Fibroblast of the aortic adventitia (primary cell): ENCODE data around the gene CERS6. TPM values are rescaled to one million over a fixed set of nuclear protein-coding genes. Genes with fewer than 3 reads are reported as not detected.

Experiments
- DNase-seq: peaks from one replicate; pipeline ENCODE4 v3.0.0-alpha.2; 2010; ENCODE audit warnings: low read depth
- H3K4me3 ChIP-seq: 2 replicates; pipeline ENCODE4 v1.5.1; 2011; ENCODE audit warnings: low read depth, mild to moderate bottlenecking, control low read depth, low read length, moderate library complexity
- CTCF ChIP-seq: IDR thresholded peaks from 2 replicates; pipeline ENCODE4 v1.5.1; 2011; ENCODE audit warnings: mild to moderate bottlenecking, low read length, control low read depth, inconsistent platforms; ENCODE audit not compliant: insufficient read depth
- total RNA-seq: library from RNA; depleted of rRNA; stranded (reverse); fragments of >200 nt; gene quantifications from 2 replicates; pipeline ENCODE4 v1.2.3, GENCODE V29; 2012; ENCODE audit warnings: low replicate concordance

The CERS6 gene
- total RNA-seq, 1 donor, result 14.2 TPM

DNA sequence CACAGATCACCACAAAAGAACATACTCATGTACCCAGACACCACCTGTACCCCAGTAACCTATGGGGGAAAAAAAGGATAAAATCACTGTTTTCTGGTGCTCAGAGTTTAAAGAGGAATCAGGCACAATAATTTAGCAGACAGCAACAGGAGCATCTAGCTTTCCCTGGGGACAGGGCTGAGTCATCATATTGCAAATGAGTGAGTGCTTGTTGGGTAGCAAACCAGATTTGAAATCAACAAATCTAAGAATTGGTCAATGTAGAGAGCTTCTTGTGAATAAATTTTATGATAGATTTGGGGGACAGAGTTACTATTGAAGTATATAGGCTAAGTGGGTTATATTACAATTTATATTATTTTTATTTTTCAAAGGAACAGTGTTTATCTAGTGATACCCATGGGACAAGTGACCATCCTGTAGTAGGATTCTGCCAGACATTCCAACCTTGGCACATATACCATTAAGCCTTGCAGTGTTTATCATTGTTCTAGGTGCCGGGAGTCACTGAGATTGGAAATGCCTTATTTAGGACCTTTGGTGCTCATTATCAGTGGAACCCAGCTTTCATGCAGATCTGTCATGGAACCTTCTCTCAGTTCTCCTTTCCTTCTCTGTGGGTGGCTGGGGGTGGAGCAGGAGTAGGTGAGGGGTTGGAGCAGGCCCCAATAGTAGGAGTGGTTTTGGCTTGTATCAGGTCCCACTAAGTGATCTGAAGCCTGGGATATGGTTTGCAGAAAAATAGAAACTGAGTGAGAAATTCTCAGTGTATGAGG is 117.2 kb downstream of the CERS6 start:
- no peak for TF ChIP-seq CTCF
- H3K4me3 ChIP-seq, result no peak overlapping the region
- DNase-seq, result peak; percentile 48

DNA sequence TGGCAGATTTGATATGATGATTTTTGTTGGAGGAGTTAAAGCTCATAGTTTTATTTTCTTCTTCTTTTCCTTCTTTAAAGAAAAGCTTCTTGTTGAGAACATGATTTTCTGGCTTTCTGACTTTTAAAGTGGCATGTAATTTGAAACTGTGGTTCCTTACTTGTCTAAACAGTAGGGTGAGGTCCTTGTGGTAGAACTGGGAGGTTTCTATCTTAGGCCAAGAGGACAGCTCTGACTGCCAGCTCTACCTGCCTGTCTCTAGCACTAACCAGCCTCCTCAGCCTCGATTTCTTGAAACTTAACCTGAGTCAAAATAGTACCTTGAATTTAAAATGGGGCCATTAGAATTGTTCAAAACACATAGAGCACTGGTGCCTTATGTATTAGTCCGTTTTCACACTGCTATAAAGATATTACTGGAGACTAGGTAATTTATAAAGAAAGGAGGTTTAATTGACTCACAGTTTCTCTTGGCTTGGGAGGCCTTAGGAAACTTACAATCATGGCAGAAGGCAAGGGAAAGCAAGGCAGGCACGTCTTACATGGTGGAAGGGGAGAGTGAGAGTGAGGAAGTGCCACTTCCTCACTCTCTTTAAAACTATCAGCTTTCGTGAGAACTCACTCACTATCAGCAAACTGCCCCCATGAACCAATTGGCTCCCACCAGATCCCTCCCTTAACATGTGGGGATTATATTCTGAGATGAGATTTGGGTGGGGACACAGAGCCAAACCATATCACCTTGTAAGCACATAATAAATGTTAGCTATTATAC is 119.0 kb downstream of the CERS6 start:
- TF ChIP-seq CTCF, result no peak
- no peak overlapping the region for H3K4me3 ChIP-seq
- DNase-seq, result no peak

DNA sequence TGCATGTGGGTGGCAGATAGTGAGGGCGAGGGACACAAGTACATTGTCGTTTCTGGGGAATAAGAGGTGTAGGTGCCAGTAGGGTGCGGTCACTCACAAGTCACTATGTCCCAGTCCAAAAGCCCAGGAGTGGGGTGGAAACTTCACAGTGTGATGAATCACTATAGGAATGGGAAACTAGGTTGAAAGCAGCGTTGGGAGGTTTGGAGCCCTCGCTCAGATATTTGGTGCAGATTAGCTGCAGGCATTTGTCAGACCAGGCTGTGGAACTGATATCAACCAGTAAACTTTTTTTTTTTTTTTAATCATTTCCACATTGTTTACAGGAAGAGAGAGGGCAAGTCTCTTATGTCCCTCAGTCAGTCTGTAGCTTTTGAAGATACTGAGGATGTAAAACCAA is 121.8 kb downstream of the CERS6 start:
- DNase-seq, result peak; percentile 15
- no peak overlapping the region for H3K4me3 ChIP-seq
- TF ChIP-seq CTCF, result no peak

GRCh38 chr2:168583064-168583709 is 127.1 kb downstream of the CERS6 start:
- DNase-seq, result peak; percentile 61
- no peak overlapping the region for H3K4me3 ChIP-seq
- TF ChIP-seq CTCF, result no peak

DNA sequence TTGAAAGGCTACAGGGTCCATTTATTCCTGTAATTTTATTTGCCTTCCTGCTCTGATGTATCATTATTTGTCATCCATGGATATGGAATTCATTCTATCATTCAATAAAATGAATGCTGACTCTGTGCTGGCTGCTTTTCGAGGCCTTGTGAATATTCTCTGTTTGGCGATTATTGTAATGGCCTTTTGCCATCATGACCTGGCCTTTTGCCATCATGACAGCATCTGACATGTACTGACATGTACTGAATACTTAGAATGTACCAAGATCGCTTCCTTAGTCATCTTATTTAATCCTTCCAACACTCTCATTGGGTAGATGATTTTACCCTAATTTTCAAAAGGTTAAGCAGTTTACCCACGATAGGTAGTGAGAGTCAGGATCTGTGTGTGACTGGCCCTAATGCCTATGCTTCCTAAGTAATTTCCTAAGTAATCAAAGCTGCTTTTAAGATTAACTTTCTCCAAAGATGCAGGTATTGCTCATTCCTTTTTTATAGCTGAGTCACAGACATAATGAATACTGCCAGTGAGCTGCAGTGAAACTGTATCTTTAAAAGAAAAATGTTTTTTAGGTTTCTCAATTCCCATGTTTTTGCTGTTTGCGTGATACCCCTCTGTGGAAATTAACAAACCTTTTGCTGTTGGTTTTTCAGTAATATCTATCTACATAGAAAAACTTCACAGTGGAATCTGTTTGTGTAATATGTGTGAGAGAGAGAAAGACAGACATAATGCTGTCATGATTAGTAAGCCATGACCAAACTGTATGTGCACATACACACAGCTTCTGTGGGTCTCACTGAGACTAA is 127.8 kb downstream of the CERS6 start:
- no peak overlapping the region for H3K4me3 ChIP-seq
- peak; percentile 80 for DNase-seq
- no peak for TF ChIP-seq CTCF

DNA sequence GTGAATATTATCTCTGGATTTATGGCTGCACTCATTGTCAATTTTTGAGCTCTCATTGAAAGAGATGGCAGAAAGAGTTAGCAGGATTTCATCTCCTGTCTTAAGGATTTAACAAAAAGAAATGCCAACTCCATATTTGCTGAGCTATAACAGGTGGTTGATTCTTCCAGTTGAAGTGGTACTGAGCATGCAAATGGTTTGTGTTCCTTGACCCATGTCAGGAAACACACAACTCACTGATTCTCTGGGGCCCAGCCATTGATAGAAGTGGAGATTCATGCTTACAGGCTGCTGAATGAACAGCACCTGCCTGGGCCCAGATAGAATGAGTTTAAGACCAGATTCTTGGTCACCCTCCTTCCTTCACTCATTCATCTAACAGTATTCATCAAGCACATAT is 128.8 kb downstream of the CERS6 start:
- TF ChIP-seq CTCF, result no peak
- no peak overlapping the region for H3K4me3 ChIP-seq
- no peak for DNase-seq
